WTC11 (cell line): ENCODE results near the gene BFAR. TPM values are rescaled to one million over a fixed set of nuclear protein-coding genes. Genes with fewer than 3 reads are reported as not detected.

Experiments used
- ATAC-seq: fragments of 200-7000 bp; cut with Tn5 transposase; 2 replicates; pipeline ENCODE4 v1.10.0; 2021; ENCODE audit warnings: mild to moderate bottlenecking, moderate library complexity
- CTCF ChIA-PET: fragments of 300-600 bp; sonication (Branson Sonifier 250); formaldehyde crosslinking; loops from one replicate; lab custom pipeline; 2021; ENCODE audit warnings: antibody characterized with exemption; lab: Charles Lee
- POLR2A ChIA-PET: fragments of 350-600 bp; sonication (Branson Sonifier 250); formaldehyde crosslinking; loops from one replicate; lab custom pipeline; 2021; ENCODE audit warnings: antibody characterized with exemption; lab: Charles Lee
- DNase-seq: peaks from one replicate; pipeline ENCODE4 v3.0.0; 2021; ENCODE audit warnings: low spot score
- H3K27ac Mint-ChIP-seq: 2 replicates; pipeline ENCODE4 v1.8.0; 2021; ENCODE audit warnings: mixed read lengths
- H3K27me3 Mint-ChIP-seq: 2 replicates; pipeline ENCODE4 v1.8.0; 2021; ENCODE audit warnings: low read depth, mild to moderate bottlenecking, moderate library complexity, mixed read lengths
- H3K36me3 Mint-ChIP-seq: 2 replicates; pipeline ENCODE4 v1.8.0; 2021; ENCODE audit warnings: mixed read lengths
- H3K4me1 Mint-ChIP-seq: 2 replicates; pipeline ENCODE4 v1.8.0; 2022; ENCODE audit warnings: mixed read lengths
- H3K4me3 Mint-ChIP-seq: 2 replicates; pipeline ENCODE4 v1.8.0; 2021; ENCODE audit warnings: mild to moderate bottlenecking, moderate library complexity, mixed read lengths
- H3K9me3 Mint-ChIP-seq: 2 replicates; pipeline ENCODE4 v1.8.0; 2021; ENCODE audit warnings: mixed read lengths
- AFF4 ChIP-seq: sonication (generic); formaldehyde crosslinking; IDR thresholded peaks from 2 replicates; pipeline ENCODE4 v1.8.1; 2023; ENCODE audit warnings: mild to moderate bottlenecking, missing genetic modification reagents, borderline replicate concordance
- ATF2 ChIP-seq: sonication (generic); formaldehyde crosslinking; IDR thresholded peaks from 2 replicates; pipeline ENCODE4 v1.8.1; 2022; ENCODE audit warnings: low read depth, missing genetic modification reagents, borderline replicate concordance
- E2F4 ChIP-seq: sonication (generic); formaldehyde crosslinking; IDR thresholded peaks from 2 replicates; pipeline ENCODE4 v1.8.1; 2022; ENCODE audit warnings: low read depth, mild to moderate bottlenecking, moderate library complexity, missing genetic modification reagents, borderline replicate concordance
- EMX1 ChIP-seq: fragments of 250-450 bp; sonication (Bioruptor Pico); IDR thresholded peaks from 2 replicates; pipeline ENCODE4 v1.8.0; 2021; ENCODE audit warnings: mild to moderate bottlenecking
- HMGXB4 ChIP-seq: sonication (generic); formaldehyde crosslinking; IDR thresholded peaks from 2 replicates; pipeline ENCODE4 v1.8.1; 2023; ENCODE audit warnings: mild to moderate bottlenecking, moderate library complexity, missing genetic modification reagents
- IRF1 ChIP-seq: sonication (generic); formaldehyde crosslinking; IDR thresholded peaks from 2 replicates; pipeline ENCODE4 v1.8.0; 2023; ENCODE audit warnings: missing genetic modification reagents
- MAX ChIP-seq: sonication (generic); formaldehyde crosslinking; IDR thresholded peaks from 2 replicates; pipeline ENCODE4 v1.8.0; 2022; ENCODE audit warnings: mild to moderate bottlenecking, missing genetic modification reagents
- MXD4 ChIP-seq: fragments of 250-450 bp; sonication (Bioruptor Pico); IDR thresholded peaks from 2 replicates; pipeline ENCODE4 v1.8.0; 2021; ENCODE audit warnings: mild to moderate bottlenecking, moderate library complexity, borderline replicate concordance
- NFYB ChIP-seq: sonication (generic); formaldehyde crosslinking; conservative IDR thresholded peaks from 2 replicates; pipeline ENCODE4 v1.8.0; 2022; ENCODE audit warnings: low read depth, missing genetic modification reagents
- NR2C2 ChIP-seq: sonication (generic); formaldehyde crosslinking; IDR thresholded peaks from 2 replicates; pipeline ENCODE4 v1.8.0; 2022; ENCODE audit warnings: mild to moderate bottlenecking, missing genetic modification reagents
- PREB ChIP-seq: sonication (generic); formaldehyde crosslinking; IDR thresholded peaks from 2 replicates; pipeline ENCODE4 v1.8.1; 2022; ENCODE audit warnings: mild to moderate bottlenecking, missing genetic modification reagents, moderate library complexity, borderline replicate concordance
- SOX15 ChIP-seq: fragments of 250-450 bp; sonication (Bioruptor Pico); IDR thresholded peaks from 2 replicates; pipeline ENCODE4 v1.9.0; 2021; ENCODE audit warnings: mild to moderate bottlenecking
- STAT6 ChIP-seq: sonication (generic); formaldehyde crosslinking; conservative IDR thresholded peaks from 2 replicates; pipeline ENCODE4 v1.8.1; 2023; ENCODE audit warnings: mild to moderate bottlenecking, low read depth, missing genetic modification reagents, moderate library complexity
- TEAD1 ChIP-seq: sonication (generic); formaldehyde crosslinking; IDR thresholded peaks from 2 replicates; pipeline ENCODE4 v1.8.0; 2022; ENCODE audit warnings: mild to moderate bottlenecking, missing genetic modification reagents
- TP53 ChIP-seq: sonication (generic); formaldehyde crosslinking; IDR thresholded peaks from 2 replicates; pipeline ENCODE4 v1.8.1; 2023; ENCODE audit warnings: mild to moderate bottlenecking, missing genetic modification reagents
- ZBTB43 ChIP-seq: sonication (generic); formaldehyde crosslinking; IDR thresholded peaks from 2 replicates; pipeline ENCODE4 v1.8.1; 2023; ENCODE audit warnings: mild to moderate bottlenecking, missing genetic modification reagents
- ZNF263 ChIP-seq: sonication (generic); formaldehyde crosslinking; IDR thresholded peaks from 2 replicates; pipeline ENCODE4 v1.8.1; 2022; ENCODE audit warnings: low read depth, mild to moderate bottlenecking, moderate library complexity, missing genetic modification reagents
- ZNF532 ChIP-seq: fragments of 250-450 bp; sonication (Bioruptor Pico); IDR thresholded peaks from 2 replicates; pipeline ENCODE4 v1.9.0; 2021; ENCODE audit warnings: mild to moderate bottlenecking, borderline replicate concordance
- total RNA-seq: library from RNA; stranded (reverse); gene quantifications from 3 replicates; pipeline ENCODE4 v1.2.3, GENCODE V29; 2021

BFAR gene
- total RNA-seq, 1 experiment from 2014 or later: 70.3 TPM

- H3K27ac Mint-ChIP-seq: no peak overlapping the region
- no peak for ATAC-seq
- H3K9me3 Mint-ChIP-seq: peaks cover 9% of the 10 kb centered on the region; the same call in 1 of the 2 replicates
- no peaks in the 10 kb centered on the region for H3K27me3 Mint-ChIP-seq
- no peak overlapping the region for H3K4me3 Mint-ChIP-seq
- no peak for DNase-seq
- H3K36me3 Mint-ChIP-seq: no peaks in the 10 kb centered on the region
- CTCF ChIA-PET: no interaction called here
- no peaks in the 10 kb centered on the region for H3K4me1 Mint-ChIP-seq
- POLR2A ChIA-PET: interaction anchor here (0.6 kb wide), 1 partner anchor 844 kb away, joined by 4 read pairs; no protein-coding TSS in a partner anchor
- TF ChIP-seq STAT6 (no peak), MAX (CRISPR knock-in tag) (no peak), ZNF263 (CRISPR knock-in tag) (no peak), TEAD1 (CRISPR knock-in tag) (no peak), ZNF532 (CRISPR knock-in tag) (no peak), HMGXB4 (CRISPR knock-in tag) (no peak), SOX15 (CRISPR knock-in tag) (no peak), ATF2 (CRISPR knock-in tag) (no peak), NFYB (CRISPR knock-in tag) (no peak), E2F4 (no peak), ZBTB43 (CRISPR knock-in tag) (no peak), PREB (CRISPR knock-in tag) (no peak), EMX1 (CRISPR knock-in tag) (no peak), AFF4 (no peak), NR2C2 (CRISPR knock-in tag) (no peak), IRF1 (CRISPR knock-in tag) (no peak), TP53 (no peak), MXD4 (CRISPR knock-in tag) (no peak)
Observed at GRCh38 chr16:14676633-14677032, 43.9 kb downstream of the BFAR start.
